CMK (cell line): ENCODE data around the gene SHISAL1.
"Not testable (repeated sequence)": the region's sequence is repeated elsewhere in the genome, so short reads cannot be mapped to it uniquely, and the experiment has no call there.

Experiments used
- DNase-seq: peaks from one replicate; pipeline ENCODE4 v3.0.0-alpha.2; 2010; ENCODE audit warnings: low read depth

The SHISAL1 gene

DNA sequence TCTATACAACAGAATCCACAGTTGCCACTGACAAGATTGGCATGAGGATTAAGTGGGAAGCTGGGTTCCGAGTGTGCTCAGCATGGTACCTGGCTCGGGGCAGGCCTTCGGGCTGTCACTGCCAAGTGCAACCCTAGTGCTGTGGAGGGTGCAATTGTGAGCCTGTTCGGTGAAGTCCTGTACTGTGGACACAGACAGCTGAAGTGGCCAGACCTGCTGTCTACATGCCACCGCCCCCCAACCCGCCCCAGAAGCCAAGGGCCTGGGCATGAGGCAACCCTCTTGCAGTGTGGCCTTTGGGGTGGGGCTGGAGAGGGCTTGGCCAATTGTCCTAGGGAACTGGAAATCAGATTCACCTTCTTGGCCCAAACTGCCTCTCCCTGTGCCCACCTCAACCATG, 15.6 kb upstream of the SHISAL1 start:
- DNase-seq, result no peak

DNA sequence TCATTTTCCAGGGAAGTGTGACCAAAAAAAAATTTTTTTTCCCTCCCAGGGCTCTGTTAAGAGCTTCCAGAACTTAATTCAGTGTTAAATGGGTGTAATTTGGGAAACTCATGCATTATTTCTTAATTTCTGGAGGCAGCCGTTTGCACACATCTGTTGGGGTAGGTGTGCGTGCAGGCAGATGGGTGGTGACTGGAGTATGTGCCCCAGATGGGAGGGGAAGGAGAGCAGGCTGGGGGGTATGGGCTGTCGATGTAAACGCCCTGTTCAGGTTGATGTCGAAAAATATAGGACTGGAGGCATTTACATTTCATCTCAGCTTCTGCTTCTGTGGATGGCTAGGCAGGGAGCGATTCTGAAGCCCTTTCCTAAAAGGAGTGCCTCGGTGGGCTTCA, 13.7 kb upstream of the SHISAL1 start:
- DNase-seq, result no peak

DNA sequence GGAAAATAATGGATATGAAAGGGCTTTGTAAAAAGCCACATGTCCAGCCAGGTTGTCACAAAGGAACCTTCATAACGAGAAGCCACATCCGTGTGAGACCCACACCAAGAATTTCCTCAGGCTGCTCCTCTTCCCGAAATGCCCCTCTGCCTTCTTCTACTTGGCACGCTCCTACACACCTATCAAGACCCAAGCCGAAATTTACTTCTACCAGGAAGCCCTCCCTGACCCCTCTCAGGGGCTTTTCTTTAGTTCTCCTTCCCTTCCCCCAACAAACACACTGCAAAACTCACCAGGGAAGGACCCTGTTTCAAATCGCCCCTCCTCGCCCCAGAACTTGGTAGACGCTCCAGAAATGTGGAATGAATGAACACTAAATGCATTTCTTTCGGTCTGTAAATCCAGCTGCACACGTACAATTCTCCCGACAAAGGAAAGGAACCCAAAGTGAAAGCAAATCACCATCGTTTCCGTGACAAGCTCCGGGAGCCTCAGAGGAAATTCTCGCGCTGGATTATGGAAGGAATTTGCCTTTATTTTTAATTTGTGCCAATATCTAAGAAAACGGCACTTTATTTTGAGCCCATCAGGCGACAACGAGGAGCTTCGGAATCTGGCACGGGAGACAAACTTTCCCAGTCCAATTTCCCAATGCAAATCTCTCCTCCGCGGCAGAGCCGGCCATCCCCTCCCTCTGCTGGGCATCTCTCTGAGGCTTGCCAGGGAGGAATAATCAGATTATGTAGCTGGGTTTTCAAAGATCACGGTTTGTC, 13.2 kb upstream of the SHISAL1 start:
- no peak for DNase-seq

DNA sequence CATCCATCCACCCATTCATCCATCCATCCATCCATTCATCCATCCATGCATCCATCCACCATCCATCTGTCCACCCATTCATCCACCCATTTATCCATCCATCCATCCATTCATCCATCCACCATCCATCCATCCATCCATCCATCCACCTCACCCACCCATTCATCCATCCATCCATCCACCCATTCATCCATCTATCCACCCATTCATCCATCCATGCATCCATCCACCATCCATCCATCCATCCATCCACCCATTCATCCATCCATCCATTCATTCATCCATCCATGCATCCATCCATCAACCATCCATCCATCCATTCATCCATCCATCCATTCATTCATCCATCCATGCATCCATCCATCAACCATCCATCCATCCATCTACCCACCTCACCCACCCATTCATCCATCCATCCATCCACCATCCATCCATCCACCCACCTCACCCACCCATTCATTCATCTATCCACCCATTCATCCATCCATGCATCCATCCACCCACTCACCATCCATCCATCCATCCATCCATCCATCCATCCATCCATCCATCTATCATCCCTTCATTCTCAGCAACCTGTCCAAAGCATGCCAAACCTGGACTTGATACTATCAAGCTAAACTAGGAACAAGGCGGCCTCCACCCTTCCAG, 10.5 kb upstream of the SHISAL1 start:
- not testable (repeated sequence) for DNase-seq

DNA sequence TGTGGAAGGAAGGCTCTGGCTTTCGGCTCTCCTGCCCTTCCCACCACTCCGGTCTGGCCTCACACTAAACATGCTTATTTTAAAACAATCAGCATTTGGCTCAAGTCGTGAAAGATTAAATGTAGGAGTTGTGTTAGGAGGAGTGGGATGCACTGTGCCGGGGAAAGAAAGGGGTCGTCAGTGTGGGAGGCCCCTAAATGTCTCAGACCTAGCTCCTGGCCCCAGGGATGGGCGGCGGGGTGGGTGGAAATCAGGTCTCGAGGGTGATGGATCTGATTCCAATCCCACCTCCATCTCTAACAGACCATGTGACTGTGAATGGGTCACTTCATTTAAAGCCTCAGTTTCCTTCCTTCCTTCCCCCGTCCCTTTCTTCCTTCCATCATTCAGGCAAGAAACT, 6.9 kb upstream of the SHISAL1 start:
- no peak for DNase-seq

DNA sequence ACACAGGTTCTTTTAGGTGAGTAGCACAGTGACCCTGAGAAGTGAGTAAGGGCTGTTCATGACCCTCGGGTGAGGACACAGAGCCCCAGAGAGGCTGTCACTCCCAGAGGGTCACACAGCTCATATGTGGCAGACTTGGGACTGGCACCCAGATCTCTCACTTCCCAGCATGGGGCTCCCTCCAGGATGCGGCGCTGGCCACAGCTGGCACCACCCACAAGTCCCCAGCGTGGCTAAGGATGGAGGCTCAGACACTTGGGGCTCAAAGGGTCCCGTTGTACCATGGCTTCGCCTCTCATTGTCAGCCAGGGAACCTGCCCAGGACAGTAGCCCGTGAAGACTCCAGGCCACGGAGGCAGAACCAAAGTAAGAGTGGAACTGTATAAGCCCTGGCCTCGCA, 6.0 kb upstream of the SHISAL1 start:
- no peak for DNase-seq

DNA sequence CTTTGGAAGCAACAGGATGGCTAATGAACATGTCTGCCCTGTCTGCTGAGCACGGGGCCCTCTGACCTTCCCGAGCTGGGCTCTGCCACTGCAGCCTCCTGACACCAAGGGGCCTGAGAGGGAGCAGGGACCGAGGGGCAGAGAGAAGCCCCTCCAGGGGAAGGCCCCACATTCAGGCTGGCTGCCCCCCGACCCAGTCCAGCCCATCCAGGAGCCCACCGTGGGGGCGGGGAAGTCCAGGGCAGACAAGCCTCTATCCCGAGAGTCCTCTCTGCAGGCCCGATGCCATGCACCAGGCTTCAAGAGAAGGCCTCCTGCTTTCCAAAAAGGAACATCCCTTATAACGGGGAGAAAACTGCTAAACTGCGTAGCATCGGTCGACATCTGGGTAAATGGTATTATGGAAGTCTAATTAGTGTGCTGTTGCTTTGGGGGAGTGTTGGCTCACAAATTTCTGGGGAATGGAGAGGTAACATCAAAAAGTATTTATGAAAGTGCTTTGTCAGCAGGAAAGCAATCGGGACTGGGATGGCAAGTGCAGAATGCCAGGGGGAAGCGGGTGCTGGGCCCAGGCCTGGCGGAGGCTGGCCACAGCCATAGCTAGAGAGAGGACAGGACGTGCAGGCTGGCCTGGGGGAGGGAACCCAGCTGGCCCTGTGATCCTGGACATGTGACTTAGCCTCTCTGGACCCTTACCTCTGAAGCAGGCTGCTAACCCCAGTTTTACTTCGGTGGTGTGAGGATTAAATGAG, 5.3 kb upstream of the SHISAL1 start:
- no peak for DNase-seq

DNA sequence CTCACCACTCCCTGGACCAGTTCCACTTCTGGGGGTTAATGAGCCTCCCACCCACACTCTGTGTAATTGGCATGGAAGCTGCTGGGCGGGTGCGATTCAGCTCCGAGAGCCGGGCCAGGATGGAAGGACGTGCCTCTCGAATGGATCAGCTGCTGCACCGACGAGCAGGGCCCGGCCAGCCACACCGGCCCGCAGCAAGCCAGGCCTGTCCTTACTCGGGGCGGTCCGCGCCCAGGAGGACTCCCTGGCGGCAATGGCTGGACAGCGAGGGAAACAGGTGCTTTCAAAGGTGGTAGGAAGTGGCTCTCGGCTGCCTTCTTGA, 4.3 kb upstream of the SHISAL1 start:
- DNase-seq, result no peak

DNA sequence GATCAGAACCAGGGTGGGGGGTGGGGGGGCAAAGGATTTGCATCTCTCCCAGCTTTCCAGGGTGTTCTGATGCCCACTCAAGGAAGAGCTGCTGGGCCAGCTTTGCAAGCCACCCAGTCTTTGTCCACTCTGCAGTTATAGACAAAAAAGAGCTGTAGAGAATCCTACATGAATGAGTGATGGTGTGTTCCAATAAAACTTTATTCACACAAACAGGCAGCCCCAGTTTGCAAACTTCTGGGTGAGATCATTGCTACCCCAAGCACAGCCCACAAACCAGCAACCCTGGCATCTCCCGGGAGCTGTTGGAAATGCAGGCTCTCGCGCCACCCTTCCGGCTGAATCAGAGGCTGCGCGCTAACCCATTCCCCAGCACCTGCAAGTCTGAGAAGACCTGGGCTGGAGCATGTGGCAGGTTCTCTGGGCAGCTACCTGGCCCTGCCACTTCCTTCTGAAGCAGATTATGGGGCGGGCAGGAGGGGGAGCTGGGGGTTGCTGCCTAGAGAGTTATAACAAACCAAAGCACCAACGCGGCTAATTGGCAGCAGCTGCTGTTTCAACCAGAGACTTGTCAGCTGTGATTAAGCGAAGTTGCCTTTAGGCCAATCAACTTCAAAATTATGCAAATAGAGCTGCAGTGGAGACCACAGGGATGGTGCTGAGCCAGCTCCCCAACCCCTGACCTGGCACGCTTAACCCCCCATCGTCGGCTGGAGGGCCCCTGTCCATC, 3.8 kb upstream of the SHISAL1 start:
- no peak for DNase-seq

DNA sequence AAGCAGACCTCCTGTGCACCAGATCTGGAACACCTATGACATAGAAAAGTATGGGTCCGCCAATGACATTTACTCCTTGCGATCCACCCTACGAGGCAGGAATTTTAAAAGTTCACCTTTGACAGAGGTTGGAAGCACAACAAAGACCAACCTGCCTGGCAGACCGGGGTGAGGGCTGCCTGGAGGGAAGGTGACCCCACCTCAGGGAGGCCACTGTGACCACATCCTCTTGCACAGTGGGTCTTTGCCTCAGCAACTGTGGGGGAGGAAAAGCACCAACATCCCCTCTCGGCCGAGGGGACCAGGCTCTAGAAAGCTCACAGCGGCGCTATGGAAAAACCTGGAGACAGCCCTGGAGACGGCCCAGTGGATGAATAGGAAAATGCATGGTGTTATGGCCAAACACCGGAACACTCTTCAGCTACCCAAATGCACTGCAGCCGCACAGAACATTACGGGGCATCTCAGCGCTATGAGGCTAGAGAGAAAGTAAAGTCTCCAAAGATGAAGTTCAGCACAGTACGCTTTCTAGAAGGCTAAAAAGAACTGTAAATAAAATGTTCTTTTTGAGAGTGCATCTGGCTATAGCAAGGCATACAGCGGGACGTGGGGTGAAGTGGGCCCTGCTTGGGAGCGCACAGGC, 1.8 kb upstream of the SHISAL1 start:
- peak; percentile 22 for DNase-seq

DNA sequence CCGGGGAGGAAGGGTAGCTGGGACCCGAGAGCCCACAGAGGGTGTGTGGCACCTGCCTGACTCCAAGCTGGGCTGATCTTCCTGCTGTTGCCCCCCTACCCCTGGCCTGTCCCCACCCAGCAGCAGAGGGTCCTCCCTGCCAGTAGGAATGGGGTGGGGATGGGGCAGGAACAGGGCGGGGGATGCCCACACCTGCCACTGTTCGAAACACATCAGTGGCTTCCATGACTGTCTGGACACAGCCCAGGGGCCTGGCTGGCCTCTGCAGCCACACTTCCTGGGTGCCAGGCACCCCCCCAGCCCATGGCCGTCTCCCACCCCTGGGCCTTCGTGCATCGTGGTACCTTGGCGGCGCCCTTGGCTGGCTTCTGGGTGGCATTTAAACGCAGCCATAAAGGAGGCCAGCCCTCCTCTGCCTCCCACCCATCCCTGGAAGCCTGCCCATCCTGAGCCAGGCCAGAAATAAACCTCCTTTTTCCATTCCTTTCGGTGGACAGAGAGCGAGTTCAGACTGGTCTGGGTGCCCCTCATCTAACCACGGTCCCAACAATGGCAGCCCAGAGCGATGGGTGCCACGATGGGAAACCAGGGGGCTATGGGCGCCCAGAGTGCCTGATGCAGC, 745 bp upstream of the SHISAL1 start:
- DNase-seq, result no peak

DNA sequence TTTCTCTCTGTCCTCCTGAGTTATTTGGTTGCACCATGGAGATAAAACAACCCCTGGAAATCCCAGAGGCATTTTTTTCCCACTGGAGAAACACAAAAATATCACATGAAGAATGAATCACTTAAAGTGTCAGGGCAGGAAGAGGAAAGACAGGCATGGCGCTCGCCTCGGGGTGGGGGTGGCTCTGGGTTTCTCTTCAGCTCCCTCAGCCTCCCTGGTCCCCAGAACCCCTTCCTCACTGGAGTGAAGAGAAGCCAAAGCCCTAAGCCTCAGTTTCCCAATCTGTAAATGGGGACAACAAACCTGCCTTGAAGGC, 938 bp downstream of the SHISAL1 start:
- no peak for DNase-seq

DNA sequence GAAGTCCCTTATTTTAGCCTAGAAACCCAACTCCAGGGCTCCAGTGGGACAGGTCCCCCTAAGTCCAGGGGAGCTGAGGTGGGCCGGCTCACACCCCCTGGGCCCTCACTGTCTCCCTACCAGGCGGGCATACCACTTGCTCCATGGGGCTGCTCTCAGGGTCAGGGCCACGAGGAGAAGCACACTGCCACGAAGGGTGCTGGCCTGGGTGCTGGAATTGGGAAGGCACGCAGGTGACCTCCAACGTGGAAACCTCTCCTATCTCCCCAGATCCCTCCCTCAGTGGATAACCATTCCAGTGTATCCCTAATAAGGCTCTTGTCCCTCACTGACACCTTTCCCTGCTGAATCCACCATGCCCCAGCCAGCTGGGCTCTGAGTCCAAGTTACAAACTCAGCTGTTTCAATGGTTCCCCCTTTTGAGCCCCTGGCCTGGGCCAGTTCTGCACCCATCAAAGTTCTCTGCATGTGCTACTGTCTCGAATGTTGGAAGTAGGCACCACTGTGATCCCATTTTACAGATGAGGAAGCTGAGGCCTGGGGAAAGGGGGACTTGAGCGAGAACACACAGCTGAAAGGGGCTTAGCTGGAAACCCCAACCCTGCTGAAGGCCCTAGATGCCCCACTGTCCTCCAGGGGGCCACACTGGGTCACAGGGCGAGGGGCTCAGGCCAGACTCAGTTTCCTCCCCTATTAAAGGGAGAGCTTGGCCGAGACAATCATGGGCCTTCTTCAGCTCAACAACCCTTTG, 1.5 kb downstream of the SHISAL1 start:
- no peak for DNase-seq

DNA sequence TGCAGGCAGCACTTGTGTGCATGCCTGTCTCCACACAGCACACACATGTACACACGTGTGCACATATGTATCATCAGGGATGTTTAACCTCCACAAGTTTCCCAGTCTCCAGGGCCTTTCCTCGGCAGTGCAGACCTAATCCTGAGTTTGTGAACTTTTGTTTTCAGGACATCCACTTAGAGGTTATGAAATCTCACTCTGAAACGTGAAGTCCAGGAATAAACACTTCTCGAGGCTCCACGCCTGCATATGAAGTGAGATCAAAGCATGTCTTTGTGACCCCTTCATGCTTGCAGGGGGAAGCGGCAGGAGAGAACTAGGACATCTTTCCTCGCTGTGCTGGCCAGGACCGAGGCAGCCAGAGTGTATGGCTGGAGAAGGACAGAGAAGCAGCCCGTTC, 3.1 kb downstream of the SHISAL1 start:
- DNase-seq, result no peak

DNA sequence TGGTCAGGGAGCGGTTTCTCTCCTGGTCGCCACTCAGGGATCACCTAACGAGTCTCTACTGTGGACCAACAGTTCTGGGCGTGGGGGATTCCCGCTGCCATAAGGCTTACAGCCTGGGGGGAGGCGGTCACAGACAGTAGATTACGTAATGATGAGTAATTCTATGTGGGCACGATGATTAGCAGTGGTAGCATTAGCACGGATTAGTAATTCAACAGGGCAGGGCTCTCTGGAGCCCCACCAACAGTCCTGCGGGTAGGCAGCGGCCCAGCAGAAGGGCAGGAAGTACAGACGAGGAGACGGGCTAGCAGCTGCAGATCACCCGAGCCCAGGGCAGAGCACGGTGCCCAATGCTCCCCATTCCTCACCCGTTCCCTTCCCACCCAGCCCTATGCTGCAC, 3.6 kb downstream of the SHISAL1 start:
- no peak for DNase-seq

DNA sequence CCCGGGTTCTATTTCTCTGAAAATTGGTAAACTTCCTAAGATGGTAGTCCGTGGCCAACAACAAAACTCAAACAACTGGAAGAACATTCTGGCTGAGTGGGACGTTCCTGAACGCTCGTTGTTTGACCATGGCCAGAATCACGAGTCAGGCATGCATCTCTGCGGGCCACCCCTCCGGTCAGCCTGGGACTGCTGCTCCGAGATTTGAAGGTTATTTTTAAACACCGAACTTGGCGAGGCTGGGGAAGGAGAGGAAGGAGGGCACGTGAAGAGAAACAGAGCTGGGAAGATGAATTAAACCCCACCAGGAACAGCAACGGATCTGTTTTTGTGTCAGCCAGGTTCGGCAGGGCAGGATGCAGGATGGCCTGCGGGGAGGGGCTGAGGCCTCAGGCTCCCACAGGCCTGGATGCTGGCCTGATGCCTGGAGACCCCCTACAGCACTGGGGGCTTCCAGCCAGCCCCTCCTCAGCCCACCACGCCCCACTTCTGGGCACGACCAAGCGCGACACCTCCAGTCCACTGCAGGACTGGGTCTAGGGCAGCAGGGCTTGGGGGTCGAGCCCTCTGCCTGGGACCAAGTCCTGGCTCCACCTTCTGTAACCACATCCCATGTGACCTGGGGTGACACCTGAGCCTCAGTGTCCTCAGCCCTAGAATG, 5.1 kb downstream of the SHISAL1 start:
- no peak for DNase-seq

DNA sequence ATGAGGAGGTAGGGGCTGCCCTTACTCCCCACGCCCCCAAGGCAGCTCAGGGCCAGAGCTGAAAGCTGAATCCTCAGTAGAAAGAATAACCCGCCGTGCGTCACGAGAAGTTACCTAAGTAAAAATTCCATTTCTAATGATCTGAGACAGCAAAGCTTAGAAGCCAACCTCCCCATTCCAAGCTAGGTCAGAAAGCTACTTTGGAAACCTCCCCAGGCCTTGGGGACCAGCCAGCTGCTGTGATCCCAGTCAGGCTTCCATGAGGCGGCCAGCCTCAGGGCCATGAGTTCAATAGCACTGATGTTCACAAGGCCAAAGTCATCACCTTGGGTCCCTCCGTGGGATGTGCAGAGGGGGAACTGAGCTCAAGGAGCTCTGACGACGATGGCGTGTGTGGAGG, 6.9 kb downstream of the SHISAL1 start:
- no peak for DNase-seq

DNA sequence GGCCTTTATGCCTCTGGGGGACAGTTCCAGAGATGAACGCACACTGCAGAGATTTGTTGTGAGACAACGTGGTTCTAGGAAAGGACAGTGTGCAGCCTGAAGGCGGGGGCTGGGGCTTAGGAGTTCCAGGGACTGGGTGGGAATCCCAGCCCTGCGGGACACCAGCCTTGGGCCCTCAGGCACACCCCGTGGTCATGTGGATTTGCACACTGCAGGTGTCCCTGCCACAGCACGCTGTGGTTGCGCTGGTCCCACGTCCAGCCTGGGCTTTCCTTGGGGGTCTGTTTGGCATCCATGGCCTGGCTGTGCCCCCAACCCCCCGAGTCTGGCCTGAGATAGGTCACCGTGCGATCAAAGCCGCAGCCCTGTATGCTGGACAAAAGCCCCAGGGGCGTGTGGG, 7.3 kb downstream of the SHISAL1 start:
- no peak for DNase-seq

DNA sequence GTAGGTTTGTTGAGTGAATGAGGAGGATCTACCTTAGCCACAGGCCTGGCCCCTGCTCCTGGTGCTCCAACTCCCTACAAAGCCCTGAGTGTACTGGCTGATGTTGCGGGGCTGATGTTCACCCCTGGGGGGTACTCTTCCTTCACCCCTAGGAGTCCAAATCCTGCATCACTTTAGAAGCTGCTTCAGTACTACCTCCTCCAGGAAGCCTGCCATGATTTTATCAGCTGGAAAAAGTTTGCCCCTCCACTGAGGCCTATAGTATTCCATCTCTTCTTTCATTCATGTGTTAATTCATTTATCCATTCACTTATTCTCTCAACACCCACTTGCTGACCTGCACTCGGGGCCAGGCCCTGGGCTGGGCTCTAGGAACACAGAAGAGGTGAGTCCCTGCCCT, 7.8 kb downstream of the SHISAL1 start:
- DNase-seq, result no peak

DNA sequence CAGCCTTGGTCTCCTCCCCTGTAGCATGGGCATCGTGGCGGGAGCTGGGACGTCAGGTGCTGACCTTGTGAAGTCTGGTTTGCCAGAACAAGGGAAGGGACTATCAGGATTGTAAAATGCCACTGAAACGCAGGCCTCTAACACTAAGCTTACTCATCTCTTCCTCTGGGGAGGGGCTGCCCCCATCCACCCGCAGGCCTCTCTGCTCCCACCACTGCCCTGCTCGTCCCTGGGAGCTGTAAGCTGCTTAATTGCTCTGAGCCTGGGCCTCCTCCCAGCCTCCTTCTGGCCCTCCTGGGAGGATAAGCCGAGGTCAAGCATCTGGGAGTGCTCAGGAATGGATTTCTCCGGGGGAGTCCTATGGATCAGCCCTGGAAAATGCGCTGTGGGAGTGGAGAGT, 8.4 kb downstream of the SHISAL1 start:
- DNase-seq, result no peak

DNA sequence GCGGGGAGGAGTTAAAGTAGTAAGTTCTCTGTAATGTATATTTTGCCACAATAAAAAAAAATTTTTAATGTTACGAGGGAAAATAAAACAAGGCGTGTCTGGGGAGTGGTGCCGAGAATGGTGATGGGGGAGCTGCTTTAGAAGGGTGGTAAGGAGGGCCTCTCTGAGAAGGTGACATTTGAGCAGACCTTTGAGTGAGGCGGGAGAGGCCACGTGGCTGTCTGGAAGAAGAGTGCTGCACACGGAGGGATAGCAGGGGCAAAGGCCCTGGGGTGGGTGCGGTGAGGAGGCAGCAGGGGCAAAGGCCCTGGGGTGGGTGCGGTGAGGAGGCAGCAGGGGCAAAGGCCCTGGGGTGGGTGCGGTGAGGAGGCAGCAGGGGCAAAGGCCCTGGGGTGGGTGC, 10.4 kb downstream of the SHISAL1 start:
- DNase-seq, result not testable (repeated sequence)
